HCT116 (cell line): ENCODE data around the gene TMEFF2. TPM values are rescaled to one million over a fixed set of nuclear protein-coding genes. Genes with fewer than 3 reads are reported as not detected.
"Not testable (repeated sequence)": the region's sequence is repeated elsewhere in the genome, so short reads cannot be mapped to it uniquely, and the experiment has no call there.

ENCODE experiments used
- ATAC-seq: fragments of 200-7000 bp; cut with Tn5 transposase; 2 replicates; pipeline ENCODE4 v1.9.1; 2020; ENCODE audit warnings: mild to moderate bottlenecking, moderate library complexity
- BruUV-seq: library from RNA; stranded (reverse); fragments of 400-500 nt; replicated peaks from 2 replicates; lab custom pipeline; 2021; lab: Mats Ljungman, UMichigan
- CTCF ChIA-PET: fragments of 300-600 bp; sonication (Branson Sonifier 250); formaldehyde crosslinking; loops from one replicate; lab custom pipeline; 2021; ENCODE audit warnings: antibody characterized with exemption; lab: Charles Lee
- POLR2A ChIA-PET: fragments of 300-600, 350-600 bp; sonication (Branson Sonifier 250); formaldehyde crosslinking; loops from one replicate; lab custom pipeline; 2021; ENCODE audit warnings: antibody characterized with exemption; lab: Charles Lee
- RAD21 ChIA-PET, 2 experiments: fragments of 300-600 bp; sonication (Branson Sonifier 250); formaldehyde crosslinking; loops; one replicate each; lab custom pipeline; 2023; ENCODE audit warnings: low total read pairs in 2 of 2; ENCODE audit not compliant: uncharacterized antibody in 2 of 2, unreplicated experiment in 2 of 2, low non-redundant PET in 1 of 2; lab: Charles Lee
- DNase-seq: peaks from one replicate; pipeline ENCODE4 v3.0.0-alpha.2; 2010; ENCODE audit warnings: low read depth, low spot score
- H2AFZ ChIP-seq: fragments of 200-600 bp; shearing (Covaris generic), sonication (generic); 2 replicates; pipeline ENCODE4 v1.6.1; 2017; ENCODE audit warnings: low read depth, mixed run types, mixed read lengths, antibody characterized with exemption, low read length; ENCODE audit not compliant: poor library complexity, severe bottlenecking
- H3K27ac ChIP-seq: 2 replicates; pipeline ENCODE4 v1.5.1; 2012; ENCODE audit warnings: low read depth, low read length
- H3K27me3 ChIP-seq: fragments of 200-600 bp; sonication (generic); 2 replicates; pipeline ENCODE4 v1.6.1; 2016; ENCODE audit warnings: mixed run types, low read length, mixed read lengths; ENCODE audit not compliant: insufficient read depth
- H3K36me3 ChIP-seq, 2 experiments: fragments of 200-500 bp in 1 of 2; fragments of 200-600 bp in 1 of 2; sonication (Bioruptor generic) in 1 of 2; sonication (generic) in 1 of 2; 2 replicates each; pipeline versions ENCODE4 v1.5.1 to v1.6.1; 2014 to 2016; ENCODE audit warnings: low read length in 2 of 2, inconsistent platforms in 1 of 2, mixed read lengths in 1 of 2, mixed run types in 1 of 2; ENCODE audit not compliant: insufficient read depth in 2 of 2, control insufficient read depth in 1 of 2
- H3K4me1 ChIP-seq, 2 experiments: fragments of 200-600 bp in 1 of 2; sonication (generic) in 1 of 2; 2 replicates each; pipeline versions ENCODE4 v1.5.1 to v1.6.1; 2012 to 2017; ENCODE audit warnings: low read length in 2 of 2, inconsistent platforms in 1 of 2, mild to moderate bottlenecking in 1 of 2, mixed read lengths in 1 of 2, mixed run types in 1 of 2, moderate library complexity in 1 of 2; ENCODE audit not compliant: insufficient read depth in 2 of 2, control insufficient read depth in 1 of 2
- H3K4me2 ChIP-seq: fragments of 200-600 bp; sonication (generic); 2 replicates; pipeline ENCODE4 v1.6.1; 2017; ENCODE audit warnings: mixed run types, low read length, mixed read lengths
- H3K4me3 ChIP-seq, 2 experiments: fragments of 200-600 bp in 1 of 2; sonication (generic) in 1 of 2; replicated peaks in 1 of 2; 2 replicates each; pipeline ENCODE4 v1.5.1; 2011 to 2016; ENCODE audit warnings: low read length in 2 of 2, control low read depth in 1 of 2, low read depth in 1 of 2, mild to moderate bottlenecking in 1 of 2, mixed read lengths in 1 of 2, mixed run types in 1 of 2
- H3K79me2 ChIP-seq: fragments of 200-600 bp; sonication (generic); 2 replicates; pipeline ENCODE4 v1.6.1; 2017; ENCODE audit warnings: mild to moderate bottlenecking, mixed run types, low read length, moderate library complexity, mixed read lengths; ENCODE audit not compliant: insufficient read depth
- H3K9ac ChIP-seq: fragments of 200-600 bp; sonication (generic); 2 replicates; pipeline ENCODE4 v1.6.1; 2016; ENCODE audit warnings: low read length, mixed read lengths
- H3K9me2 ChIP-seq: fragments of 200-600 bp; sonication (generic), shearing (Covaris generic); 2 replicates; pipeline ENCODE4 v1.6.1; 2017; ENCODE audit warnings: mixed run types, mild to moderate bottlenecking, moderate library complexity; ENCODE audit not compliant: insufficient read depth
- H3K9me3 ChIP-seq, 2 experiments: fragments of 200-500 bp in 1 of 2; fragments of 200-600 bp in 1 of 2; sonication (Bioruptor generic) in 1 of 2; sonication (generic) in 1 of 2; 2 replicates each; pipeline ENCODE4 v1.6.1; 2014 to 2017; ENCODE audit warnings: low read length in 2 of 2, mixed read lengths in 2 of 2, inconsistent platforms in 1 of 2, low read depth in 1 of 2, mild to moderate bottlenecking in 1 of 2, mixed run types in 1 of 2, moderate library complexity in 1 of 2; ENCODE audit not compliant: control insufficient read depth in 1 of 2, insufficient read depth in 1 of 2
- H4K20me1 ChIP-seq: fragments of 200-600 bp; sonication (generic), shearing (Covaris generic); 2 replicates; pipeline ENCODE4 v1.6.1; 2017; ENCODE audit warnings: mixed run types, mild to moderate bottlenecking, moderate library complexity; ENCODE audit not compliant: insufficient read depth
- CTCF ChIP-seq, 3 experiments: fragments of 200-600 bp in 1 of 3; sonication (generic) in 1 of 3; IDR thresholded peaks in 2 of 3; conservative IDR thresholded peaks in 1 of 3; 2 replicates each; pipeline ENCODE4 v1.5.1; 2012 to 2017; ENCODE audit warnings: low read depth in 2 of 3, low read length in 2 of 3, antibody characterized with exemption in 1 of 3, borderline replicate concordance in 1 of 3, control low read depth in 1 of 3, mild to moderate bottlenecking in 1 of 3, mixed read lengths in 1 of 3, mixed run types in 1 of 3, moderate library complexity in 1 of 3; ENCODE audit not compliant: insufficient read depth in 1 of 3
- EZH2 ChIP-seq: fragments of 200-600 bp; sonication (generic); IDR thresholded peaks from 2 replicates; pipeline ENCODE4 v1.6.1; 2017; ENCODE audit warnings: antibody characterized with exemption, mixed run types
- REST ChIP-seq: IDR thresholded peaks from 2 replicates; pipeline ENCODE4 v1.6.1; 2012; ENCODE audit warnings: low read depth
- intact Hi-C: fragments of 100-400 bp; cut with micrococcal nuclease; formaldehyde crosslinking; loops from 2 replicates; pipeline ENCODE4 v1.10.0; 2022
- total RNA-seq: library from RNA; stranded (reverse); gene quantifications from one replicate; pipeline ENCODE4 v1.2.1, GENCODE V29; 2021; ENCODE audit not compliant: unreplicated experiment

TMEFF2 gene
- total RNA-seq, 1 experiment from 2014 or later, result not detected

- H3K27me3 ChIP-seq, result no peaks in the 10 kb centered on the region
- DNase-seq (no peak), ATAC-seq (no peak)
- H3K9me2 ChIP-seq, result no peaks in the 10 kb centered on the region
- no peak overlapping the region for H2AFZ ChIP-seq
- intact Hi-C loops, result no loop called here
- no peaks in the 10 kb centered on the region for H4K20me1 ChIP-seq
- no peak overlapping the region for H3K9ac ChIP-seq
- H3K36me3 ChIP-seq, result no peaks in the 10 kb centered on the region
- POLR2A ChIA-PET, result no interaction called here
- peaks cover 13 to 17% of the 10 kb centered on the region in 2 experiments for H3K4me1 ChIP-seq
- H3K9me3 ChIP-seq, result no peaks in the 10 kb centered on the region
- H3K4me3 ChIP-seq, result no peak overlapping the region
- BruUV-seq, result no TSS peak
- H3K27ac ChIP-seq, result no peak overlapping the region
- H3K79me2 ChIP-seq, result no peaks in the 10 kb centered on the region
- no peak for TF ChIP-seq REST
- no peak for TF ChIP-seq CTCF (IDR thresholded peaks at IDR 0.05 in 2 of 3, conservative IDR thresholded peaks at IDR 0.05 in 1 of 3; ENCODE audit: borderline replicate concordance in 1 of 3, insufficient read depth in 1 of 3, low read depth in 2 of 3, low read length in 2 of 3)
- TF ChIP-seq EZH2, result no peak
- RAD21 ChIA-PET, result no interaction called here
- H3K4me2 ChIP-seq, result no peak overlapping the region
- CTCF ChIA-PET, result no interaction called here
Measured at GRCh38 chr2:191922736-191923651, 271.7 kb downstream of the TMEFF2 start.

- H4K20me1 ChIP-seq, H3K36me3 ChIP-seq, H3K27ac ChIP-seq, H2AFZ ChIP-seq, intact Hi-C loops, BruUV-seq, H3K9ac ChIP-seq, ATAC-seq, DNase-seq, H3K4me2 ChIP-seq, H3K4me3 ChIP-seq, H3K9me3 ChIP-seq, H3K79me2 ChIP-seq, CTCF ChIA-PET, POLR2A ChIA-PET, H3K9me2 ChIP-seq, RAD21 ChIA-PET, H3K4me1 ChIP-seq, H3K27me3 ChIP-seq: not testable (repeated sequence)
Measured at GRCh38 chr2:191921650-191922049, 273.1 kb downstream of the TMEFF2 start.
